Measurements from ENCODE around the gene FOXO1.

The FOXO1 gene

DNA sequence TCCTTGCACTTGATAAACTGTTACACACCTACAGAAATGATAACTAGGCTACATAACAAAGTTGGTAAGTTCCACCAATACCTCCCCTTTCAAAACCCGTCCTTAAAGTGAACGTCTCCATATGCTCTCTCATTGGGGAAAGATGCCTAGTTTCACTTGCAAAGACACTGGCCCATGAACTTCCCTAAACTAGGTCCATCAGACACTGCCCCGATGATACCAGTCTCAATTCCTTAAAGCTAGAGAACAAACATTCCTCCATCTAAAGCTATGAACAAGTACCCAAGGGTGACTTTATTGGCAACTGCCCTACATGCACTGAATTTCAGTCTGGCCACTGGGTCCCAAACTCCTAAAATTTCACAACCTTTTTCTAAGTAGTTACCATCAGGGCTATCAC, 39.9 kb downstream of the FOXO1 start:
- no peaks in the 10 kb centered on the region for H3K9me2 ChIP-seq (replicated peaks; ENCODE audit: low read depth, low read length)
- peaks cover 20% of the 10 kb centered on the region for H3K4me1 ChIP-seq (ENCODE audit: insufficient read depth, low read length, poor library complexity, severe bottlenecking)
- H3K4me2 ChIP-seq (ENCODE audit: low read depth, low read length, poor library complexity, severe bottlenecking): no peak overlapping the region
- no peaks in the 10 kb centered on the region for H3K36me3 ChIP-seq (ENCODE audit: insufficient read depth, low read length)
- H3K79me2 ChIP-seq (ENCODE audit: insufficient read depth, low read length): peaks cover 20% of the 10 kb centered on the region
- TF ChIP-seq, protein P1, sequence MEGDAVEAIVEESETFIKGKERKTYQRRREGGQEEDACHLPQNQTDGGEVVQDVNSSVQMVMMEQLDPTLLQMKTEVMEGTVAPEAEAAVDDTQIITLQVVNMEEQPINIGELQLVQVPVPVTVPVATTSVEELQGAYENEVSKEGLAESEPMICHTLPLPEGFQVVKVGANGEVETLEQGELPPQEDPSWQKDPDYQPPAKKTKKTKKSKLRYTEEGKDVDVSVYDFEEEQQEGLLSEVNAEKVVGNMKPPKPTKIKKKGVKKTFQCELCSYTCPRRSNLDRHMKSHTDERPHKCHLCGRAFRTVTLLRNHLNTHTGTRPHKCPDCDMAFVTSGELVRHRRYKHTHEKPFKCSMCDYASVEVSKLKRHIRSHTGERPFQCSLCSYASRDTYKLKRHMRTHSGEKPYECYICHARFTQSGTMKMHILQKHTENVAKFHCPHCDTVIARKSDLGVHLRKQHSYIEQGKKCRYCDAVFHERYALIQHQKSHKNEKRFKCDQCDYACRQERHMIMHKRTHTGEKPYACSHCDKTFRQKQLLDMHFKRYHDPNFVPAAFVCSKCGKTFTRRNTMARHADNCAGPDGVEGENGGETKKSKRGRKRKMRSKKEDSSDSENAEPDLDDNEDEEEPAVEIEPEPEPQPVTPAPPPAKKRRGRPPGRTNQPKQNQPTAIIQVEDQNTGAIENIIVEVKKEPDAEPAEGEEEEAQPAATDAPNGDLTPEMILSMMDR (conservative IDR thresholded peaks at IDR 0.05; ENCODE audit: low read length): no peak
- no peak for TF ChIP-seq EZH2phosphoT487 (IDR thresholded peaks at IDR 0.05; ENCODE audit: borderline replicate concordance)
- H2AFZ ChIP-seq (ENCODE audit: low read length): no peak overlapping the region
- no peaks in the 10 kb centered on the region for H4K20me1 ChIP-seq (ENCODE audit: insufficient read depth, low read length, poor library complexity, severe bottlenecking)
- no peak overlapping the region for H3K9ac ChIP-seq (ENCODE audit: low read depth, low read length, poor library complexity, severe bottlenecking)
- no peak overlapping the region for H3K4me3 ChIP-seq (ENCODE audit: low read length, poor library complexity, severe bottlenecking)
- no peaks in the 10 kb centered on the region for H3K9me3 ChIP-seq (ENCODE audit: insufficient read depth, low read depth, low read length)
- no peaks in the 10 kb centered on the region for H3F3A ChIP-seq (ENCODE audit: low read depth)
- H3K27me3 ChIP-seq (ENCODE audit: insufficient read depth, low read length, poor library complexity, severe bottlenecking): no peaks in the 10 kb centered on the region

DNA sequence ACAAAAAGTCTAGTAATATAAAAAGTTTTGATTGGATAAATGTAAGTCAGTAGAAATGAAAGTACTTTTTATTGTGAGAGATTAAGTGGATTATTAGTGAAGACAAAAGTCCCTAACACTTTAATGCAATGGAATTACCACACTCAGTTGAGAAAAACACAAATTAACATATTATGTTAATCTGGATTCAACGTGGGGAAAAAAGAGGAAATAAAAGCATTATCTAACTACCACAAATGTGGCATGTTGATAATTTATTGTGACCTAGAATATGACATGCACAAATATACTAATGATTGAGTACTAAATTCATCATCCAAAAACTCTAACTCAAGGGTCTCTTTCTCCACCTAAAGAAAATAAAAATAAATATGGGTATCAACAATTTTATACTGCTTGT, 41.5 kb downstream of the FOXO1 start:
- no peak overlapping the region for H3K4me3 ChIP-seq (ENCODE audit: low read length, poor library complexity, severe bottlenecking)
- TF ChIP-seq, protein P1 (conservative IDR thresholded peaks at IDR 0.05; ENCODE audit: low read length): no peak
- no peak for TF ChIP-seq EZH2phosphoT487 (IDR thresholded peaks at IDR 0.05; ENCODE audit: borderline replicate concordance)
- no peaks in the 10 kb centered on the region for H4K20me1 ChIP-seq (ENCODE audit: insufficient read depth, low read length, poor library complexity, severe bottlenecking)
- no peaks in the 10 kb centered on the region for H3K9me3 ChIP-seq (ENCODE audit: insufficient read depth, low read depth, low read length)
- no peak overlapping the region for H2AFZ ChIP-seq (ENCODE audit: low read length)
- H3K9ac ChIP-seq (ENCODE audit: low read depth, low read length, poor library complexity, severe bottlenecking): no peak overlapping the region
- H3K4me1 ChIP-seq (ENCODE audit: insufficient read depth, low read length, poor library complexity, severe bottlenecking): peaks cover 13% of the 10 kb centered on the region
- no peaks in the 10 kb centered on the region for H3K27me3 ChIP-seq (ENCODE audit: insufficient read depth, low read length, poor library complexity, severe bottlenecking)
- H3K36me3 ChIP-seq (ENCODE audit: insufficient read depth, low read length): no peaks in the 10 kb centered on the region
- H3K9me2 ChIP-seq (replicated peaks; ENCODE audit: low read depth, low read length): no peaks in the 10 kb centered on the region
- H3K79me2 ChIP-seq (ENCODE audit: insufficient read depth, low read length): peaks cover 13% of the 10 kb centered on the region
- H3F3A ChIP-seq (ENCODE audit: low read depth): no peaks in the 10 kb centered on the region
- H3K4me2 ChIP-seq (ENCODE audit: low read depth, low read length, poor library complexity, severe bottlenecking): no peak overlapping the region

DNA sequence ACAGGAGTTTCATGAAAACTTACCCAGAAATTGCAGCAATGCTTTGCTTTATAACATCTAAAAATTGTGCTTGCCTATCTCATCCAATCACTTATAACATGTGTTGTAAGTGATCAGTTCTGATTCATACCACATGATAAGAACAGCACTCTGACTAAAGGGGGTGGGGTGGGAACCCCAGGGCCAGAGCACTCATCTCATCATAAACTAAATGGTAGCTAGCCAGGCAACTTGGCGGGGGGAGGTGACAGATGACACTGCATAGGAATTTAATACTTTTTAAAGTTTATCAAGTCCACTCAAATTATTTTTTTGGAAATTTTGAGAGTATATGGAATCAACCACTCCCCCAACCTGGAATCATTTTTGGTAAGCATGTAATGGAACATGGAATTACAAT, 42.1 kb downstream of the FOXO1 start:
- H3K9ac ChIP-seq (ENCODE audit: low read depth, low read length, poor library complexity, severe bottlenecking): no peak overlapping the region
- peaks cover 13% of the 10 kb centered on the region for H3K79me2 ChIP-seq (ENCODE audit: insufficient read depth, low read length)
- no peaks in the 10 kb centered on the region for H3K9me3 ChIP-seq (ENCODE audit: insufficient read depth, low read depth, low read length)
- H3K9me2 ChIP-seq (replicated peaks; ENCODE audit: low read depth, low read length): no peaks in the 10 kb centered on the region
- H3K27me3 ChIP-seq (ENCODE audit: insufficient read depth, low read length, poor library complexity, severe bottlenecking): no peaks in the 10 kb centered on the region
- no peaks in the 10 kb centered on the region for H4K20me1 ChIP-seq (ENCODE audit: insufficient read depth, low read length, poor library complexity, severe bottlenecking)
- H3K4me2 ChIP-seq (ENCODE audit: low read depth, low read length, poor library complexity, severe bottlenecking): no peak overlapping the region
- H3F3A ChIP-seq (ENCODE audit: low read depth): no peaks in the 10 kb centered on the region
- H3K4me3 ChIP-seq (ENCODE audit: low read length, poor library complexity, severe bottlenecking): no peak overlapping the region
- peaks cover 9% of the 10 kb centered on the region for H3K4me1 ChIP-seq (ENCODE audit: insufficient read depth, low read length, poor library complexity, severe bottlenecking)
- H3K36me3 ChIP-seq (ENCODE audit: insufficient read depth, low read length): no peaks in the 10 kb centered on the region
- H2AFZ ChIP-seq (ENCODE audit: low read length): no peak overlapping the region
- no peak for TF ChIP-seq EZH2phosphoT487 (IDR thresholded peaks at IDR 0.05; ENCODE audit: borderline replicate concordance)
- TF ChIP-seq, protein P1 (conservative IDR thresholded peaks at IDR 0.05; ENCODE audit: low read length): no peak
